Bronchial epithelial cell (primary cell): ENCODE measurements around the gene TTLL8. TPM values are rescaled to one million over a fixed set of nuclear protein-coding genes. Genes with fewer than 3 reads are reported as not detected.
"Not testable (repeated sequence)": the region's sequence is repeated elsewhere in the genome, so short reads cannot be mapped to it uniquely, and the experiment has no call there.

ENCODE experiments used
- DNase-seq: peaks from one replicate; pipeline ENCODE4 v3.0.0-alpha.2; 2010; ENCODE audit warnings: low read depth
- FAIRE-seq: peaks from 2 replicates; lab custom pipeline; 2011; peaks lifted over from hg19 to GRCh38; lab: Jason Lieb, UNC
- H3K27me3 ChIP-seq: 2 replicates; pipeline ENCODE4 v1.5.1; 2011; ENCODE audit warnings: low read length; ENCODE audit not compliant: control insufficient read depth, insufficient read depth
- H3K36me3 ChIP-seq: 2 replicates; pipeline ENCODE4 v1.5.1; 2011; ENCODE audit warnings: low read length; ENCODE audit not compliant: control insufficient read depth, insufficient read depth
- H3K4me3 ChIP-seq: 2 replicates; pipeline ENCODE4 v1.5.1; 2011; ENCODE audit warnings: mild to moderate bottlenecking, low read depth, low read length, control low read depth
- total RNA-seq: library from RNA; depleted of rRNA; stranded (reverse); fragments of >200 nt; gene quantifications from 2 replicates; pipeline ENCODE4 v1.2.1, GENCODE V29; 2014
- TF ChIP-seq, protein P1 (sequence below): IDR thresholded peaks from 2 replicates; pipeline ENCODE4 v1.5.1; 2011; ENCODE audit warnings: mild to moderate bottlenecking, moderate library complexity, low read length, control low read depth, inconsistent platforms; ENCODE audit not compliant: insufficient read depth, severe bottlenecking

TTLL8 gene
- total RNA-seq, 1 donor from 2014 or later = not detected

DNA sequence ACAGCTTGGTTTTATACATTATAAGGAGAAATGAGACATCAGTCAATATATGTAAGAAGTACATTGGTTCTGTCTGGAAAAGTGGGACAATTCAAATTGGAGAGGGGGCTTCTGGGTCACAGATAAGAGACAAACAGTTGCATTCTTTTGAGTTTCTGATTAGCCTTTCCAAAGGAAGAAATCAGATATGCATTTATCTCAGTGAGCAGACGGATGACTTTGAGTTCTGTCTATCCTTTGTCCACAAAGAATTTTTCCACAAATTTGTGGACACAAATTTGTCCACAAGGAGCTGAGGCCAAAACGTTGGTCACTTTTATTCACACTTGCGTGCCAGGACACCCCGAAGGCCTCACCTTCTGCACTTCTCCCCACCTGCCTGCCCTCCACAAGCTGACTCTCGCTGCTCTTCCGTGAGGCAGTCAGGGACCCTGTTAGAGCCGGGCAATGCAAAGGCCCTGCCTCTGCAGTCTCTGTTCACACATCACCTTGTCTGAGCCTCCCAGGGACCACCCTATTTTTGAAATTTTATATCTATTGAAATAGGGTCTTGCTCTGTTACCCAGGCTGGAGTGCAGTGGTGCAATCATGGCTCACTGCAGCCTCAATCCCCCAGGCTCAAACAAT is 66.1 kb downstream of the TTLL8 start:
- DNase-seq (no peak), FAIRE-seq (no peak)
- no peaks in the 10 kb centered on the region for H3K36me3 ChIP-seq
- TF ChIP-seq, protein P1, sequence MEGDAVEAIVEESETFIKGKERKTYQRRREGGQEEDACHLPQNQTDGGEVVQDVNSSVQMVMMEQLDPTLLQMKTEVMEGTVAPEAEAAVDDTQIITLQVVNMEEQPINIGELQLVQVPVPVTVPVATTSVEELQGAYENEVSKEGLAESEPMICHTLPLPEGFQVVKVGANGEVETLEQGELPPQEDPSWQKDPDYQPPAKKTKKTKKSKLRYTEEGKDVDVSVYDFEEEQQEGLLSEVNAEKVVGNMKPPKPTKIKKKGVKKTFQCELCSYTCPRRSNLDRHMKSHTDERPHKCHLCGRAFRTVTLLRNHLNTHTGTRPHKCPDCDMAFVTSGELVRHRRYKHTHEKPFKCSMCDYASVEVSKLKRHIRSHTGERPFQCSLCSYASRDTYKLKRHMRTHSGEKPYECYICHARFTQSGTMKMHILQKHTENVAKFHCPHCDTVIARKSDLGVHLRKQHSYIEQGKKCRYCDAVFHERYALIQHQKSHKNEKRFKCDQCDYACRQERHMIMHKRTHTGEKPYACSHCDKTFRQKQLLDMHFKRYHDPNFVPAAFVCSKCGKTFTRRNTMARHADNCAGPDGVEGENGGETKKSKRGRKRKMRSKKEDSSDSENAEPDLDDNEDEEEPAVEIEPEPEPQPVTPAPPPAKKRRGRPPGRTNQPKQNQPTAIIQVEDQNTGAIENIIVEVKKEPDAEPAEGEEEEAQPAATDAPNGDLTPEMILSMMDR = no peak
- H3K4me3 ChIP-seq = no peak overlapping the region
- no peaks in the 10 kb centered on the region for H3K27me3 ChIP-seq

- TF ChIP-seq, protein P1 = no peak
- H3K27me3 ChIP-seq = no peaks in the 10 kb centered on the region
- H3K4me3 ChIP-seq = no peak overlapping the region
- DNase-seq (no peak), FAIRE-seq (no peak)
- H3K36me3 ChIP-seq = no peaks in the 10 kb centered on the region
These were observed 66.9 kb downstream of the TTLL8 start for GRCh38 chr22:49991167-49991566.

- H3K4me3 ChIP-seq, FAIRE-seq, H3K27me3 ChIP-seq, H3K36me3 ChIP-seq, DNase-seq: not testable (repeated sequence)
These were observed 68.3 kb downstream of the TTLL8 start for GRCh38 chr22:49989826-49990225.

GRCh38 chr22:49986325-49986724 is 71.8 kb downstream of the TTLL8 start:
- TF ChIP-seq, protein P1 = no peak
- Histone ChIP-seq H3K27me3 (peaks cover 7% of the 10 kb centered on the region), H3K4me3 (no peak overlapping the region), H3K36me3 (no peaks in the 10 kb centered on the region)
- no peak for DNase-seq
- no peak for FAIRE-seq

DNA sequence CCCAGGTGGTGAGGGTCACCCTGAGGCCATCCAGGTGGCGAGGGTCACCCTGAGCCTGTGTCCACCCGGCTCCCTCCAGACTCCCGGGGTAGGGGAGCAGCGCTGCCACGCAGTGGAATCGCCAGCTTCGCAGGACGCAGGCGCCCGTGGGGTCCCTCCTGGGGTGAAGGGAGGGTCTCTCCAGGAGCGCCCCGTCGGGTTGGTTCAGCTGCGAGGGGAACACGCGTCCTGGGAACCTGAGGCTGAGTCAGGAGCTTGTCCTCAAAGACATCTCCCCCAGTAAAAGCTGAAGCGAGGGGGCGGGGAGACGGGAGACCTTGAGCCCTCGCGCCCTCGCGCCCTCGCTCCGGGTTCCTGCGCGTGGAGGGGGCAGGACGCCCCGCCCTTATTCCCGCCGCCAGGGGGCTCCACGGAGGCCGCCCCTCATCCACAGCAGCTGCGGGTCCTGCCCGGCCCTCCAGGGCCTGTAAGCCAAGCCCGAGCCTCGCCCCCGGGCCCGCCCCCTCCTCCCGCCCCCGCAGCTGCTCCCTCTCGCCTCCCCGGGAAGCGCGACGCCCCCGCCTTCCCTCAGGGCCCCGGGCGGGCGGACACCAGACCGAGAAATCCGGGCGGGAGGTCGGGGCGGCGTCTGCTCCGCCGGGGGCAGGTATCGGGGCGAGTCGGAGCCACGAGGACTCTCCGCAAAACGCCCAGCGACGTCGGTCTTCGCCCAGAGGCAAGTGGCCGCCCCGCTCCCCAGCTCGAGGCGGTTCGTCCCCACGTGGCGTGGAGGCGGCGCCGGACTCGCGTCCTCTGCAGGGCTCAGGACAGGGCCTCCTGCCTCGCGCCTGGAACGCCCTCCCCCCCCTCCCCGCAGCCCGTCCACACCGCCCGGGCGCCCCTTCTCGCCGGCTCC is 74.7 kb downstream of the TTLL8 start:
- DNase-seq (no peak), FAIRE-seq (no peak)
- TF ChIP-seq, protein P1 = peak; percentile 18
- Histone ChIP-seq H3K27me3 (peaks cover 7% of the 10 kb centered on the region), H3K36me3 (no peaks in the 10 kb centered on the region), H3K4me3 (no peak overlapping the region)

DNA sequence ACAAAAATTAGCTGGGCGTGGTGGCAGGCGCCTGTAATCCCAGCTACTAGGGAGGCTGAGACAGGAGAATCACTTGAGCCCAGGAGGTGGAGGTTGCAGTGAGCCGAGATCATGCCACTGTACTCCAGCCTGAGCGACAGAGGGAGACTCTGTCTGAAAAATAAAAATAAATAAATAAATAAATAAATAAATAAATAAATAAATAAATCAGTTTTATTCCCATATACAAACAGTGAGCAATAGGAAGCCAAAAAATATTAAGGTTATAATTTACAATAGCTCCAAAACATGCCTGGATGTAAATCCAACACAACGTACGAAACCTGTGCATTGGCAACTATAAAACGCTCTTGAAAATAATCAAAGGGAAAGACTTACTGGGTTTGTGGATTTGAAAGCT is 76.3 kb downstream of the TTLL8 start:
- H3K27me3 ChIP-seq, H3K4me3 ChIP-seq, FAIRE-seq, H3K36me3 ChIP-seq, DNase-seq: not testable (repeated sequence)
